GM23338 (cell line): ENCODE data around the gene MICAL1. TPM values are rescaled to one million over a fixed set of nuclear protein-coding genes. Genes with fewer than 3 reads are reported as not detected.

ENCODE experiments used
- ATAC-seq: fragments of 200-7000 bp; cut with Tn5 transposase; 3 replicates; pipeline ENCODE4 v1.9.1; 2020
- DNase-seq: peaks from one replicate; pipeline ENCODE4 v3.0.0-alpha.2; 2015; ENCODE audit warnings: low spot score
- H2AFZ ChIP-seq: fragments of 200-600 bp; sonication (generic); 2 replicates; pipeline ENCODE4 v1.8.0; 2016; ENCODE audit warnings: antibody characterized with exemption, mild to moderate bottlenecking, moderate library complexity
- H3F3A ChIP-seq: fragments of 200-600 bp; sonication (generic); replicated peaks from 2 replicates; pipeline ENCODE4 v1.8.0; 2017; ENCODE audit warnings: antibody characterized with exemption, mixed run types, low read depth
- H3K27ac ChIP-seq: fragments of 200-600 bp; sonication (generic); 2 replicates; pipeline ENCODE4 v1.6.1; 2016; ENCODE audit warnings: low read depth
- H3K27me3 ChIP-seq: fragments of 200-600 bp; sonication (generic); 2 replicates; pipeline ENCODE4 v1.8.0; 2016; ENCODE audit warnings: mild to moderate bottlenecking, mixed run types, moderate library complexity; ENCODE audit not compliant: insufficient read depth
- H3K36me3 ChIP-seq: fragments of 200-600 bp; sonication (generic); 2 replicates; pipeline ENCODE4 v1.8.0; 2016; ENCODE audit warnings: mild to moderate bottlenecking; ENCODE audit not compliant: insufficient read depth
- H3K4me1 ChIP-seq: fragments of 200-600 bp; sonication (generic); 2 replicates; pipeline ENCODE4 v1.8.0; 2016; ENCODE audit warnings: mild to moderate bottlenecking, moderate library complexity; ENCODE audit not compliant: insufficient read depth
- H3K4me2 ChIP-seq: fragments of 200-600 bp; sonication (generic); 2 replicates; pipeline ENCODE4 v1.7.1; 2017; ENCODE audit warnings: mixed run types
- H3K4me3 ChIP-seq: fragments of 200-600 bp; sonication (generic); 2 replicates; pipeline ENCODE4 v1.6.1; 2016; ENCODE audit warnings: mixed run types
- H3K79me2 ChIP-seq: fragments of 200-600 bp; sonication (generic); replicated peaks from 2 replicates; pipeline ENCODE4 v1.8.0; 2017; ENCODE audit warnings: mild to moderate bottlenecking; ENCODE audit not compliant: insufficient read depth
- H3K9me2 ChIP-seq: fragments of 200-600 bp; sonication (generic); 2 replicates; pipeline ENCODE4 v1.8.0; 2017; ENCODE audit not compliant: insufficient read depth
- H4K20me1 ChIP-seq: fragments of 200-600 bp; sonication (generic); replicated peaks from 2 replicates; pipeline ENCODE4 v1.8.0; 2017; ENCODE audit warnings: mild to moderate bottlenecking; ENCODE audit not compliant: insufficient read depth
- H3K27ac Mint-ChIP-seq: 2 replicates; pipeline ENCODE4 v1.8.0; 2020; ENCODE audit warnings: inconsistent platforms, mild to moderate bottlenecking, moderate library complexity, mixed read lengths
- H3K27me3 Mint-ChIP-seq: 3 replicates; pipeline ENCODE4 v1.8.0; 2022; ENCODE audit warnings: low read depth, mild to moderate bottlenecking, moderate library complexity, mixed read lengths, inconsistent platforms; ENCODE audit not compliant: insufficient read depth, poor library complexity
- H3K36me3 Mint-ChIP-seq: 3 replicates; pipeline ENCODE4 v1.8.0; 2021; ENCODE audit warnings: low read depth, mild to moderate bottlenecking, inconsistent platforms, moderate library complexity, mixed read lengths
- H3K4me1 Mint-ChIP-seq: 3 replicates; pipeline ENCODE4 v1.8.0; 2020; ENCODE audit warnings: mild to moderate bottlenecking, inconsistent platforms, mixed read lengths
- H3K4me3 Mint-ChIP-seq: 3 replicates; pipeline ENCODE4 v1.8.0; 2021; ENCODE audit warnings: moderate library complexity, mild to moderate bottlenecking, inconsistent platforms, mixed read lengths
- H3K9me3 Mint-ChIP-seq: 3 replicates; pipeline ENCODE4 v1.8.0; 2020; ENCODE audit warnings: moderate library complexity, mild to moderate bottlenecking, inconsistent platforms, mixed read lengths
- CREB1 ChIP-seq: fragments of 250-450 bp; sonication (Bioruptor Pico); IDR thresholded peaks from 2 replicates; pipeline ENCODE4 v1.5.0; 2020; ENCODE audit warnings: low read depth, mild to moderate bottlenecking, moderate library complexity
- CTCF ChIP-seq, 2 experiments: fragments of 200-600 bp in 1 of 2; sonication (generic) in 1 of 2; conservative IDR thresholded peaks; 2 replicates each; pipeline versions ENCODE4 v1.5.1 to v1.6.1; 2016 to 2017; ENCODE audit warnings: antibody characterized with exemption in 2 of 2, low read depth in 2 of 2, mild to moderate bottlenecking in 2 of 2, moderate library complexity in 1 of 2
- ETS1 ChIP-seq: IDR thresholded peaks from 2 replicates; pipeline ENCODE4 v1.6.1; 2016; ENCODE audit warnings: antibody characterized with exemption
- EZH2 ChIP-seq: fragments of 200-600 bp; sonication (generic); IDR thresholded peaks from one replicate; pipeline ENCODE4 v1.8.0; 2017; ENCODE audit warnings: antibody characterized with exemption, mild to moderate bottlenecking, low read depth; ENCODE audit not compliant: unreplicated experiment
- EZH2phosphoT487 ChIP-seq: fragments of 200-600 bp; sonication (generic); IDR thresholded peaks from one replicate; pipeline ENCODE4 v1.8.1; 2018; ENCODE audit warnings: antibody characterized with exemption; ENCODE audit not compliant: unreplicated experiment
- JUNB ChIP-seq: IDR thresholded peaks from one replicate; pipeline ENCODE4 v1.6.1; 2016; ENCODE audit warnings: antibody characterized with exemption; ENCODE audit not compliant: unreplicated experiment
- NANOG ChIP-seq: IDR thresholded peaks from 2 replicates; pipeline ENCODE4 v1.6.1; 2016; ENCODE audit warnings: antibody characterized with exemption, borderline replicate concordance
- POLR2AphosphoS5 ChIP-seq: IDR thresholded peaks from 2 replicates; pipeline ENCODE4 v1.6.1; 2016; ENCODE audit warnings: antibody characterized with exemption, low read depth
- STAT1 ChIP-seq: IDR thresholded peaks from one replicate; pipeline ENCODE4 v1.6.1; 2016; ENCODE audit warnings: antibody characterized with exemption; ENCODE audit not compliant: unreplicated experiment
- ZNF114 ChIP-seq: fragments of 250-450 bp; sonication (Bioruptor Pico); IDR thresholded peaks from 2 replicates; pipeline ENCODE4 v1.5.0; 2020; ENCODE audit warnings: mild to moderate bottlenecking, moderate library complexity
- ZNF331 ChIP-seq: fragments of 250-450 bp; sonication (Bioruptor Pico); IDR thresholded peaks from 2 replicates; pipeline ENCODE4 v1.5.0; 2020; ENCODE audit warnings: low read depth, mild to moderate bottlenecking, moderate library complexity
- ZNF462 ChIP-seq: fragments of 250-450 bp; sonication (Bioruptor Pico); IDR thresholded peaks from 2 replicates; pipeline ENCODE4 v1.5.0; 2020; ENCODE audit warnings: mild to moderate bottlenecking, moderate library complexity
- polyA plus RNA-seq: library from polyadenylated mRNA; unstranded; fragments of >200 nt; fragmentation: Nextera tagmentation; extraction: Ambion mirVana; gene quantifications from 2 replicates; pipeline ENCODE4 v1.2.1, GENCODE V29; 2016
- total RNA-seq: library from RNA; depleted of rRNA; stranded (reverse); fragments of >200 nt; shearing (Covaris generic); gene quantifications from 2 replicates; pipeline ENCODE4 v1.2.3, GENCODE V29; 2014

The MICAL1 gene
- total and polyA plus RNA-seq, 2 experiments from 2014 or later = 27.8 to 77.8 TPM

GRCh38 chr6:109411034-109411433 is 44.5 kb downstream of the MICAL1 start (continued):
- no peak for TF ChIP-seq EZH2
- no peak for TF ChIP-seq EZH2phosphoT487
- TF ChIP-seq ZNF114 (CRISPR knock-in tag) = no peak
- TF ChIP-seq POLR2AphosphoS5 = no peak

GRCh38 chr6:109406196-109406595 is 49.4 kb downstream of the MICAL1 start:
- Histone ChIP-seq H3F3A (no peaks in the 10 kb centered on the region), H3K27me3 (no peaks in the 10 kb centered on the region), H3K9me2 (peaks cover 9% of the 10 kb centered on the region; the same call in 1 of the 2 replicates), H3K36me3 (no peaks in the 10 kb centered on the region), H3K79me2 (no peaks in the 10 kb centered on the region), H3K4me2 (no peak overlapping the region), H2AFZ (no peak overlapping the region), H3K27ac (no peak overlapping the region), H3K4me3 (no peak overlapping the region), H3K4me1 (no peaks in the 10 kb centered on the region), H4K20me1 (no peaks in the 10 kb centered on the region)
- Mint-ChIP-seq H3K36me3 (no peaks in the 10 kb centered on the region), H3K27ac (no peak overlapping the region), H3K9me3 (no peaks in the 10 kb centered on the region), H3K4me3 (no peak overlapping the region), H3K4me1 (no peaks in the 10 kb centered on the region), H3K27me3 (peaks cover 3% of the 10 kb centered on the region)
- ATAC-seq (no peak), DNase-seq (no peak)
- TF ChIP-seq ETS1 = no peak
- no peak for TF ChIP-seq EZH2phosphoT487
- no peak for TF ChIP-seq STAT1
- no peak for TF ChIP-seq JUNB
- no peak for TF ChIP-seq CREB1
- no peak for TF ChIP-seq NANOG
- no peak for TF ChIP-seq ZNF331 (CRISPR knock-in tag)
- no peak for TF ChIP-seq ZNF114 (CRISPR knock-in tag)
- TF ChIP-seq POLR2AphosphoS5 = no peak
- TF ChIP-seq ZNF462 = no peak
- TF ChIP-seq CTCF (conservative IDR thresholded peaks at IDR 0.05; ENCODE audit: low read depth in 2 of 2) = no peak
